SK-N-SH treated with all-trans-retinoic acid at 6 μM for 48 hours (cell line): ENCODE measurements around the gene SPOP.

Experiments used
- ATAC-seq: fragments of 200-7000 bp; cut with Tn5 transposase; 3 replicates; pipeline ENCODE4 v1.9.1; 2020; ENCODE audit warnings: mild to moderate bottlenecking, moderate library complexity
- ARNTL ChIP-seq: fragments of 450-650 bp; formaldehyde crosslinking; IDR thresholded peaks from 2 replicates; pipeline ENCODE4 v1.5.0; 2020; ENCODE audit warnings: low read depth, mild to moderate bottlenecking, moderate library complexity, borderline replicate concordance
- BACH2 ChIP-seq: fragments of 250-450 bp; sonication (Bioruptor Pico); IDR thresholded peaks from 2 replicates; pipeline ENCODE4 v1.9.0; 2021; ENCODE audit warnings: mild to moderate bottlenecking, borderline replicate concordance
- CREB5 ChIP-seq: fragments of 250-450 bp; sonication (Bioruptor Pico); IDR thresholded peaks from 2 replicates; pipeline ENCODE4 v1.5.1; 2020; ENCODE audit warnings: low read depth, mild to moderate bottlenecking, moderate library complexity
- CSDC2 ChIP-seq: fragments of 250-450 bp; sonication (Bioruptor Pico); IDR thresholded peaks from 2 replicates; pipeline ENCODE4 v1.5.0; 2020; ENCODE audit warnings: mild to moderate bottlenecking, moderate library complexity
- CSRNP3 ChIP-seq: fragments of 250-450 bp; sonication (Bioruptor Pico); IDR thresholded peaks from 2 replicates; pipeline ENCODE4 v1.5.1; 2021; ENCODE audit warnings: mild to moderate bottlenecking, moderate library complexity
- ESRRG ChIP-seq: fragments of 250-450 bp; sonication (Bioruptor Pico); IDR thresholded peaks from 2 replicates; pipeline ENCODE4 v1.6.1; 2021; ENCODE audit warnings: mild to moderate bottlenecking
- GLIS3 ChIP-seq: fragments of 250-450 bp; sonication (Bioruptor Pico); IDR thresholded peaks from 2 replicates; pipeline ENCODE4 v1.5.0; 2020; ENCODE audit warnings: mild to moderate bottlenecking, moderate library complexity
- ISL1 ChIP-seq: fragments of 250-450 bp; sonication (Bioruptor Pico); IDR thresholded peaks from 2 replicates; pipeline ENCODE4 v2.1.2; 2022; ENCODE audit warnings: mild to moderate bottlenecking, moderate library complexity
- OSR1 ChIP-seq: fragments of 250-450 bp; sonication (Bioruptor Pico); IDR thresholded peaks from 2 replicates; pipeline ENCODE4 v1.8.0; 2022; ENCODE audit warnings: moderate library complexity, mild to moderate bottlenecking, inconsistent platforms
- PATZ1 ChIP-seq: fragments of 250-450 bp; sonication (Bioruptor Pico); IDR thresholded peaks from 2 replicates; pipeline ENCODE4 v1.8.0; 2020; ENCODE audit warnings: mild to moderate bottlenecking, moderate library complexity, borderline replicate concordance
- POU6F1 ChIP-seq: fragments of 250-450 bp; sonication (Bioruptor Pico); IDR thresholded peaks from 2 replicates; pipeline ENCODE4 v1.8.0; 2021; ENCODE audit warnings: low read depth, mild to moderate bottlenecking, moderate library complexity, borderline replicate concordance
- PPARA ChIP-seq: fragments of 250-450 bp; sonication (Bioruptor Pico); IDR thresholded peaks from 2 replicates; pipeline ENCODE4 v1.5.0; 2020; ENCODE audit warnings: mild to moderate bottlenecking, borderline replicate concordance
- RARB ChIP-seq: fragments of 250-450 bp; sonication (Bioruptor Pico); IDR thresholded peaks from 2 replicates; pipeline ENCODE4 v1.8.0; 2021; ENCODE audit warnings: mild to moderate bottlenecking, moderate library complexity
- SNAI2 ChIP-seq: fragments of 250-450 bp; sonication (Bioruptor Pico); IDR thresholded peaks from 2 replicates; pipeline ENCODE4 v1.5.0; 2020; ENCODE audit warnings: mild to moderate bottlenecking, moderate library complexity
- TCF4 ChIP-seq: fragments of 250-450 bp; sonication (Bioruptor Pico); IDR thresholded peaks from 2 replicates; pipeline ENCODE4 v1.8.0; 2021; ENCODE audit warnings: mild to moderate bottlenecking, moderate library complexity, borderline replicate concordance
- TOX ChIP-seq: fragments of 250-450 bp; sonication (Bioruptor Pico); IDR thresholded peaks from 2 replicates; pipeline ENCODE4 v1.8.0; 2021; ENCODE audit warnings: mild to moderate bottlenecking, moderate library complexity, borderline replicate concordance
- TSHZ2 ChIP-seq: fragments of 250-450 bp; sonication (Bioruptor Pico); IDR thresholded peaks from 2 replicates; pipeline ENCODE4 v1.5.0; 2020; ENCODE audit warnings: mild to moderate bottlenecking, moderate library complexity
- ZC3H10 ChIP-seq: fragments of 250-450 bp; sonication (Bioruptor Pico); IDR thresholded peaks from 2 replicates; pipeline ENCODE4 v1.5.1; 2021; ENCODE audit warnings: mild to moderate bottlenecking, moderate library complexity
- ZFP3 ChIP-seq: fragments of 250-450 bp; sonication (Bioruptor Pico); IDR thresholded peaks from 2 replicates; pipeline ENCODE4 v1.5.0; 2020; ENCODE audit warnings: mild to moderate bottlenecking, moderate library complexity
- ZFP30 ChIP-seq: fragments of 450-650 bp; formaldehyde crosslinking; IDR thresholded peaks from 2 replicates; pipeline ENCODE4 v1.5.0; 2022; ENCODE audit warnings: mild to moderate bottlenecking, moderate library complexity
- ZNF565 ChIP-seq: fragments of 450-650 bp; formaldehyde crosslinking; conservative IDR thresholded peaks from 2 replicates; pipeline ENCODE4 v1.5.0; 2020; ENCODE audit warnings: low read depth, mild to moderate bottlenecking, moderate library complexity
- ZNF70 ChIP-seq: fragments of 450-650 bp; formaldehyde crosslinking; IDR thresholded peaks from 2 replicates; pipeline ENCODE4 v1.5.0; 2020; ENCODE audit warnings: mild to moderate bottlenecking, moderate library complexity
- ZNF8 ChIP-seq: fragments of 450-650 bp; formaldehyde crosslinking; IDR thresholded peaks from 2 replicates; pipeline ENCODE4 v1.5.0; 2020; ENCODE audit warnings: mild to moderate bottlenecking, moderate library complexity

The SPOP gene

GRCh38 chr17:49635121-49635520, 42.8 kb downstream of the SPOP start (continued):
- no peak for TF ChIP-seq CREB5 (CRISPR knock-in tag)
- TF ChIP-seq ESRRG, result no peak
- TF ChIP-seq PATZ1 (CRISPR knock-in tag), result no peak
- no peak for TF ChIP-seq SNAI2 (CRISPR knock-in tag)
- no peak for TF ChIP-seq RARB (CRISPR knock-in tag)
- no peak for TF ChIP-seq OSR1 (CRISPR knock-in tag)
- no peak for TF ChIP-seq ZNF565 (CRISPR knock-in tag)
- no peak for TF ChIP-seq PPARA (CRISPR knock-in tag)
- TF ChIP-seq CSRNP3, result no peak

GRCh38 chr17:49634485-49634860, 43.4 kb downstream of the SPOP start:
- ATAC-seq, result no peak
- no peak for TF ChIP-seq PATZ1 (CRISPR knock-in tag)

GRCh38 chr17:49633762-49634484, 44.0 kb downstream of the SPOP start:
- TF ChIP-seq PATZ1 (CRISPR knock-in tag) (no peak), OSR1 (CRISPR knock-in tag) (no peak), CSRNP3 (no peak), TSHZ2 (CRISPR knock-in tag) (no peak), RARB (CRISPR knock-in tag) (no peak), ZNF70 (no peak), BACH2 (CRISPR knock-in tag) (no peak), ARNTL (CRISPR knock-in tag) (no peak), ISL1 (no peak), TOX (CRISPR knock-in tag) (no peak), ZNF565 (CRISPR knock-in tag) (no peak), ZFP30 (CRISPR knock-in tag) (no peak), GLIS3 (CRISPR knock-in tag) (no peak), TCF4 (CRISPR knock-in tag) (no peak), ESRRG (no peak), CSDC2 (CRISPR knock-in tag) (no peak), POU6F1 (CRISPR knock-in tag) (no peak), ZNF8 (CRISPR knock-in tag) (no peak), ZFP3 (no peak), ZC3H10 (no peak)
- no peak for ATAC-seq
